Stimulated activated CD4-positive, alpha-beta T cell treated with anti-CD3 and anti-CD28 coated beads, TNF-alpha, amount 100 ng/mL, for 4 hours (primary cell): Measurements from ENCODE around the gene ETS2.
"Not testable (repeated sequence)": the region's sequence is repeated elsewhere in the genome, so short reads cannot be mapped to it uniquely, and the experiment has no call there.

ENCODE experiments used
- DNase-seq, 3 experiments: peaks; one replicate each; pipeline ENCODE4 v3.0.0-alpha.2; 2020; ENCODE audit warnings: low read depth in 3 of 3

ETS2 gene

DNA sequence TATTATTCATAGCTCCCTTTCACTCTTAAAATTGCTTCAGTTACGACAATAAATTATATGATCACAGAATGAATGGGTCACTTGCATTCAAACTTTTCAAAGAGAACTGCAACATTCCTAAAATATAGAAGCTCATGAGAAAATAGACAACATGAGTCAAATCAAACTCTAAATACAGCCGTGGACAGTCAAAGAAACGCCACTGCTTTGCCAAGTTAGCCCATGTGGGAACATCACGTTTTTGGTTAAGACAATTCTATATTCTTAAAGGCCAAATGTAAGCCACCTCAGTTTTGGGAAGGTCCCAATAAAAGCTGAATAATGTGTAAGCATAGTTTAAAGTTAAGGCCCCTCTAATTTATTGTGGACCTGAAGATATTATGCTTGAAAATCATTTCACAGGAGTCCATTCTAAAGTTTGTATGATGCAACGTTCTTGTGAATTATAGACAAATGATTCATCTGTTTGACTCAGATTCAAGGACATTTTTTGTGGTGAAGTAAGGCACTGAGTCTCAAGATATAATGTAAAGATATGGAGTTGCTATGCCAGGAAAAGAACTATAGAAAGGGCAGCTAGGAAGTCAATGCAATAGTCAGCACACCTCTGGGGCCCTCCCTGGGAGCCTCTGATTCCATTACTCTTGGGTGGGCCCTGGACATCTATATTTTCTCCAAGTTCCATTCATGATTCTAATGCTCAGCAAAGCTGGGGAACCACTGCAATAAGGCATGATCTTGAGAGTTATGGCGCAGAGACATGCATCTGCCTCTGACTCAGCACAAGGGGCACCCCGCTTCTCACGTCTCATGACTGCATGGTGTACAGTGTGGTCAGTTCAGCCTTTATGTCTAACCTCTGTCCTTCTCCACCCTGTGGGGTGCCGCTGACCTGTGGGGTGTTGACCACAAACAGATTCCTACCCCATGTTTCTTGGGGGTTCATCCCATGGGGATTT, 33.9 kb downstream of the ETS2 start:
- no peak for DNase-seq

DNA sequence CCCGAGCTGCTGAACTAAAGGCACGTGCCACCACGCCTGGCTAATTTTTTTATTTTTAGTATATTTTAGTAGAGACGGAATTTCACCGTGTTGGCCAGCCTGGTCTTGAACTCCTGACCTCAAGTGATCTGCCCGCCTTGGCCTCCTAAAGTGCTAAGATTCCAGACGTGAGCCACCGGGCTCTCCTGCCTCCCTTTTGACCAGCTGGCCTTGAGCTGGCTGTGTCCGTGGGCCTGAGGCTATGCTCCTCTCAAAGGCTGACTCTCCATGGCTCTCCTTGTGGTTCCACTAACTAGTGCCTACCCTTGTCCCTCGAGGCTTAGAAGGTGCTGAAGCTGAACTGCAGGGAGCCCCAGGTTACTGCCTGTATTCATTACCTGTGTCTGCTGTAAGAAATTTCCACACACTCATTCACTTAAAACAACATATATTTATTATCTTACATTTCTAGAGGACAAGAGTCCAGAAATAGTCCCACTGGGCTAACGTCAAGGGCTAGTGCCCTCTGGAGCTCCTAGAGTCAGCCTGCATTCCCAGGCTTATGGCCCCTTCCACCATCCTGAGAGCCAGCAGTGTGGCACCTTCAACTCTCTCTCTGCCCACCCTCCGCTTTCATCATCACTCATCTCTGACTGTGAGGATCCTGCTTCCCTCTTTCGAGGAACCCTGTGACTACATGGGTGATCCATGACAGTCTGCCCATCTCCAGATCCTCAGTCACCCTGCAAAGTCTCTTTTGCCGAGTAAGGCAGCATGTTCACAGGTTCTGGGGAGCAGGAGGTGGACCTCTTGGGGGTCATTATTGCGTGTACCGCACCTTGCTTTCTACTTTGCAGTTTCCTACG, 34.9 kb downstream of the ETS2 start:
- DNase-seq: no peak

DNA sequence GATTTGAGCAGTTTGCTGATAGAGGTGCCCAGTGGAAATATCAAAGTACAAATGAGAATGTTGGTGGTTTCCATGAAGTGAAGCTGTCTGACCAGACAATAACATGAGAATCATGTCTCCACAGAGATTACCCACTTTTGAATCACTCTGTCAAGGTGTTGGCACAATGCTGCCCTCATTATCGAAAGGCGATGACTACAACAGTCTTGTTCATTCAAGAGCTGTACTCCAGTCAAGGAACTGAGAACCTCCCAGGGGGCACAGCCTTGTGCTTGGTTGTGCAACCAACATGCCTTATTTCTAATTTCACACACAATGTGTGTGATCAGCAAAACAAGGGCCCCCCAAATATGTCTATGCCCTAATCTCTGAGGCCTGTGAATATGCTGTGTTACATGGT, 35.7 kb downstream of the ETS2 start:
- DNase-seq: no peak

DNA sequence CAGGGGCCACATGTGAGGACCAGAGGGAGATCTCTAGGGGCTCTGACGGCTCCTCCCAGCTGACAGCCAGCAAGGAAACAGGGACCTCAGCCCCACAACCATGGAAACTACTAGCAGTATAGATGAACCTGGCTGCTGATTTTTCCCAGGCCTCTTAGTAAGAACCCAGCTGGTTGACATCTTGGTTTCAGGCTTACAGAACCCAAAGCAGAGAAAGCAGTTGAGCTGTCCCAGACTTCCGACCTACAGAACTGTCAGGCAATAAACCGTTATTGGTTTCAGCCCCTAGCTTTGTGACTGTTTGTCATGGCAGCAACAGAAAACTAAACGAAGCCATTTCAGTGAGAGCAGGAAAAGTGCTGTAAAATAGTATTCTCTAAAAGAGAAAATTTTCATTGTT, 36.4 kb downstream of the ETS2 start:
- DNase-seq: no peak

DNA sequence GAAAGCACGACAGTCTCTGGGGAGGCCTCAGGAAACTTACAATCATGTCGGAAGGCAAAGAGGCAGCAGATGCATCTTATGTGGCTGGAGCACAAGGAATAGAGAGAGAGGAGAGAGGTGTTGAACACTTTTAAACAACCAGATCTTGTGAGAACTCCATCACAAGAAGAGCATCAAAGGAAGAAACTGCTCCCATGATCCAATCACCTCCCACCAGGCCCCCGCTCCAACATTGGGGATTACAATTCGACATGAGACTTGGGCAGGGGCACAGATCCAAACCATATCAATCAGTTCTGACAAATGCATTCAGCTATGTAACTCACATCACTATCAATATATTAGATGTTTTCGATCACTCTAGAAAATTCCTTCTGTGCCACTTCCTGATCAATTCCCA, 37.6 kb downstream of the ETS2 start:
- no peak for DNase-seq

DNA sequence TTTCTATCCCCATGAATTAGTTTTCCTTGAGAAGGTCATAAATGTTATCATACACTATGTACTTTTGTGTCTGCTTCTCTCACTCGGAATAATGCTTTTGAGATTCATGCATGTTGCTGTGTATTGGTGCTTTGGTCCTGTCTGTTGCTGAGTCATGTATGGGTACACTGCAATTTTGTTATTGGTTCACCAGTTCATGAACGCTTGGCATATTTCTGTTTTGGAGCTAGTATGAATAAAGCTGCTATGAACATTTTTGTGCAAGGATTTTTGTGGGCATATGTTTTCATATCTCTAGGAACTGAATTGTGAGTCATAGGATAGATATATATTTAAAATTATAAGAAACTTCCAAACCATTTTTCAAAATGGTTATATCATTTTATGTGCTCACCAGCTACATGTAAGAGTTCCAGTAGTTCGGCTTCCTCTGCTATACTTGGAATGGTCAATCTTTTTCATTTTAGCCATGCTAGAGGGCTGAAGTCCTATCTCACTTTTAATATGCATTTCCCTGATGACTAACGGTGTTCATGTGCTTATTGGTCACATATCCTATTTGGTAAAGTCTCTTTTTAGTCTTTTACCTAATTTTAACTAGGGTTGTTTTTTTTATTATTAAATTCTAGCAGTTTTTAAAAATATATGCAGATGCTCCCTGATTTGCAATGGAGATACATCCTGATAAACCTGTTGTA, 38.2 kb downstream of the ETS2 start:
- no peak for DNase-seq

DNA sequence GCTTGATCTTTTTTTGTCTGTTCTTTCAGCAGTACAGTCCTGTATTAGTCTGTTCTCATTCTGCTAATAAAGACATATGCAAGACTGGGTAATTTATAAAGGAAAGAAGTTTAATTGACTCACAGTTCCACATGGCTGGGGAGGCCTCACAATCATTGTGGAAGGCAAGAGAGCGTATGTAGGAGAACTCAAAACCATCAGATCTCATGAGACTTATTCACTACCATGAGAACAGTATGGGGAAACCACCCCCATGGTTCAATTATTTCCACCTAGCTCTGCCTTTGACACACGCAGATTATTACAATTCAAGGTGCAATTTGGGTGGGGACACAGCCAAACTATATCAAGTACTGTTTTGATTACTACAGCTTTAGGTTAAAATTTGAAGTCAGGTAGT, 39.6 kb downstream of the ETS2 start:
- not testable (repeated sequence) for DNase-seq

DNA sequence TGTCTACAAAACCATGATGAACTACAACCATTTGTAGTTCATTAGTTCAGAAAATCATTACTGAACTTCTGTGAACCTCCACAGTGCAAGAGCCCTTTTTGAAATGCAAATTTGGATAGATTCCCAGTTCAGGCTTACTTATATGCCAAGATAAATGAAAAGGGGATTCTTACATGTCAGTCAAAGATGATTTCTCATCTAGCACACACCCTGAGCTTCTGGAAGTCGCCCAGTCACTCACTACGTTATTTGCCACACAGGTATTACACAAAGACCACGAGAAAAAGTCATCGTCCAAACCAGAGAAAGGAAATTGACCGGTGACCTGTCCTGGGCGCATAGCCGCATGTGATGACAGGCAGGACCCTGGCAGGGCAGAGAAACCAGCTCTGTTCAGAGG, 41.8 kb downstream of the ETS2 start:
- no peak for DNase-seq

DNA sequence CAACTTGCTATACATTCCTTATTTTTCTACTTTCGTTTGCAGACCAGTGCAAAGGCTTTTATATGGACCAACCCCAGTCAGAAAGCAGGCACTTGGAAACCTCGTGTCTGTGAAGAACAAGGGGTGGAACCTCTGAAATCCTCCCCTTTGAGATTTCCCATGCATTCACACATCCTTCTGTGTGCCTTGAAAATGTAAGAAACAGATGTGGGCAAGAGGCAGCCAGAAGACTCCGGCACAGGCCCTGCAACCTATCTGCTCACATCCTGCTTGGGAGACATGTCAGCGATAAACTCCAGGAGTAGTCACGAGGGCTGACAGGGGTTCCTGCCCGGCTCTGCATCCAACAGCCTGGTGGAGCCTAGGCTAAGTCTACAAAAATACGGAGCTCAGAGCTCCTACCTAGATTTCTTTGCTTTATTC, 42.5 kb downstream of the ETS2 start:
- no peak for DNase-seq

DNA sequence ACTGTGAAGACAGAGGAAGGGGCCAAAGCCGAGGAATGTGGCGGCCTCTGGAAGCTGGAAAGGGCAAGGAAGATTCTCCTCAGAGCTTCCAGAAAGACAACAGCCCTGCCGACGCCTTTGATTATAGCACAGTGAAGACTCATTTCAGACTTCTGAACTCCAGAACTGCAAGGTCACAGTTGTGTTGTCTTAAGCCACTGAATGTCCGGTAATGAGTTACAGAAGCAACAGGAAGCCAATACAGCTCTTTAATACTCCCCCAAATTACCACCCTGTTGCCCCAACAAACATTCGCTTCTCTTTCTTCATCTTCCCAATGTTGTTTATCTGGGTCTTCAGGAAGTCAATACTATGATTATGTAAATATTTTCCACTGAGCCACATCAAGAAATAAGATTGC, 44.0 kb downstream of the ETS2 start:
- no peak for DNase-seq

DNA sequence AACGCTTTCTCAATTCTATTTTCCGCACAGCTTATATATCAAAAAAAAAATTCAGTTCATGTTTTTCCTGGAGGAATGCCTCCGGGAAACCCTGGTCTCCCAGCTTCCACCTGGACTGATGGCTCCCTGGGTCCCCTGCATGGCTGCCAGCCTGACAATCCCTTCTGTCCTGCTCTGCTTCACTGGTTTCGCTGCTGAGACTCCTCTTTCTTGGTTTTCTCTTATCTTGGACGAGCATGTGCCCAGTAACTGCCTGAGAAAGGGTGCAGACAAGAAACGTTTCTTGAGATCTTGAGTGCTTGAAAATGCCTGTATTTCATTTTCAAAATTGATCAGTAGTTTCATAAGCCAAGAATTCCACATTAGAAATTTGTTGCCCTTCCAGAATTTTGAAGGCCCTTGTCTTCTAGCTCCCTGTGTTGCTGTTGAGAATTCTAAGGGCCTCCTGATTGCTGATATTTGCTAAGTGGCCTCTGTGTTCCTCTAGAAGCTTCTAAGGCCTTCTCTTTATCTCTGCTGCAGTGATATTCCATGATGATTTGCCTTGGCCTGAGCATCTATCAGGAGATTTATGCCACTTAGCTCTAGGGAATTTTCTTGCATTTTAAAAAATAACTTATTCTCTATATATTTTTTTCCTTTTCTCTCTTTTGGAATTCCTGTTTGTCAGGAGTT, 44.7 kb downstream of the ETS2 start:
- no peak for DNase-seq

DNA sequence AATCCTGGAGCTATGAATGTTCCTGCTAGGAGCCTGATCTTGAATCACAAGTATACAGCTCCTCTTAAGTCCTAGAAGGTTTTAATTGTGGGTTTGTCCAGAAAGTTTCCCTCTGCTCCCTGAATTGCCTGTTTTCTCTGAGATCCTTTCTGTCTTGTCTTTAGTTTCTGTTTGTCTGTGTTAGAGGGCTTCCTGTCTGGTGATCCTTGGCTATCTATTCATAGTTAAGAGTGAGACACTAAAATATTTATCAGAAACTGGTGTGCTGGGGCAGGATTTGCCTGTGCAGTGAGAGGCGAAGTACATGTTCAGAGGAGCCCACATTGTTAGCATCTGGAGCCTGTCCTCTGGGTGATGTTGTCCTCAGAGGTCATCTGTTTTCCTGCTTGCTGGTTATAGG, 45.4 kb downstream of the ETS2 start:
- no peak for DNase-seq

DNA sequence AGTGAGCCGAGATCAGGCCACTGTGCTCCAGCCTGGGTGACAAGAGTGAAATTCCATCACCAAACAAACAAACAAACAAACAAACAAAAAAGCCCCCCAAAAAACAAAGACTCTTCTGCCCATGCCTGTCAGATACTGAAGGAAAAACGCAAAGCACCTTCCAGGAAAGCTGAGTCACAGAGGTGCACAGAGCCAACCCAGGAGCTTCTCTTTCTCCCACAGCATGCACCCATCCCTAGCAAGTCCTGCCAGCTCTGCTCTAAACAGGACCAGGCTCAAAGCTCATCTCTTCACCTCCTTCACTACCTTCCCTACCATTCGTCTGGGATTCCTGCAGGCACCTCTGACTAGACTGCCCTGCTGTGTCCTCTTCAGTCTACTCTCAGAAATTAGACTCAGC, 46.5 kb downstream of the ETS2 start:
- no peak for DNase-seq

DNA sequence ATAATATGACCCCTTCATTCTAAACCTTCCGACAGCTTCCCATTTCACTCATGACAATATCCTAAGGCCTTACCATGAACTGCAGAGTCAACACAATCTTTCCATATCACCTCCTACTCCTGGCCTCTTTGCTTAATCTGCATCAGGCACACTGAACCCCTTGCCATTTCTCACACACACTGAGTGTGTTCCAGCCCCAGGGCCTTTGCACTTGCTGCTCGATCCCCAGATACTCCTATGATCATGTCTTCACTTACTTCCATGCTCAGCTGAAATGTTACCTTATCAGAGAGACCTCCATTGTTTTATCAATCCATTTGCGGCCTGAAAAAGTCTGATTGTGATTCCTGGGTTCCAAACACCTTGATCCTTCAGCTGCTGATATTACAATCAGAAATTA, 47.0 kb downstream of the ETS2 start:
- DNase-seq: no peak

DNA sequence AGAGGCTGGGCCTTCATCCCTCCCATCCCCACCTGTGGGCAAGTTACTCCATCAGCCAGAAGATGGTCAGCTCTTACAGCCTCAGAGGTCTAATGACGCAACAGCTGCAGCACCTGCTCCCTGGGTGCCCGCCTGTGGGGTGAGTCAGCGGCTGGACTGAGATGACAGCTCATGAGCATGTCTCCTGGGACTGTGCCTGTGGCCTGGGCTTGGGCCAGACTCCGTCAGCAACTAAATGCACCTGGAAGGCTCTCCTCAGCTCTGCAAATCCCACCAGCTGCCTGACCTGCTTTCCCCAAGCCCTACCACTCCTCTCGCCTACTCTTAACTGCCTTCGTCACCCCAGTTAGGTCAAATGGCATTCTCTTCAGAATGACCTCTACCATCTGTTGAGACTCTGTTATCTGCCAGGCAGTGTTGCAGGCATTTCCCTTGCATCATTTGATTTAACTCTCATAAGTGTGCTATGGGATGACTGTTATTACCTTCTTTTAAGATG, 47.7 kb downstream of the ETS2 start:
- no peak for DNase-seq

DNA sequence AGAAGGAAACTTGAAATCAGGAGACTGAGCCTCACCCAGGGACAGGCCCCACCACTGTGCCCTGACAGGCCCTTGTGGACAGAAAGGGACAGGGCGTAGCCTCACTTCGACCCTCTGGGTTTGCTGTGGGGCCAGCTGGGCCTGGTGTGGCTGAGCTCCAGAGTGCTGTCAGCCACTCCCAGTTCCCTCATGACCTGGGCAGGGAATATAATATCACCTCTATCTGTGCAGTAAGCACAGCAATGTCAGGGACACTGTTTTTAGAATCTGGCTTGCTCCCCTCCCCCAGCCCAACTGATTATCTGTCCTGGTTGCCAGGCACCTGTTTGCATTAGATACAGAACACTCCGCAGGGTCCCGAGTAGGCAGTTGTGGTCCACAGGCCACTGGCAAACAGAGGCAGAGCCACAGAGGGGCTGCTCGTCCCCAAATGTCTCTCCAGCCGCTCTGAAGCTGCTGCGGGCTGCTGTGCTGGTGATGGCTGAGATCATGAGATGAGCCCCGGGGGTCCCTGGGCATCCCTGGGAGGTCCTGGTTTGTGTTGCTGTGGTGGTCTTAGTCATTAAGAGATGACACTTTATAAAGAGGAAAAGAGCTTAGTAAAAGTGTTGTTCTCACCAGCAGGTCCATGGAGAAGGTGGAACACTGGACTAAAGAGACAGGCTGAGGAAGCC, 51.6 kb downstream of the ETS2 start:
- no peak for DNase-seq

DNA sequence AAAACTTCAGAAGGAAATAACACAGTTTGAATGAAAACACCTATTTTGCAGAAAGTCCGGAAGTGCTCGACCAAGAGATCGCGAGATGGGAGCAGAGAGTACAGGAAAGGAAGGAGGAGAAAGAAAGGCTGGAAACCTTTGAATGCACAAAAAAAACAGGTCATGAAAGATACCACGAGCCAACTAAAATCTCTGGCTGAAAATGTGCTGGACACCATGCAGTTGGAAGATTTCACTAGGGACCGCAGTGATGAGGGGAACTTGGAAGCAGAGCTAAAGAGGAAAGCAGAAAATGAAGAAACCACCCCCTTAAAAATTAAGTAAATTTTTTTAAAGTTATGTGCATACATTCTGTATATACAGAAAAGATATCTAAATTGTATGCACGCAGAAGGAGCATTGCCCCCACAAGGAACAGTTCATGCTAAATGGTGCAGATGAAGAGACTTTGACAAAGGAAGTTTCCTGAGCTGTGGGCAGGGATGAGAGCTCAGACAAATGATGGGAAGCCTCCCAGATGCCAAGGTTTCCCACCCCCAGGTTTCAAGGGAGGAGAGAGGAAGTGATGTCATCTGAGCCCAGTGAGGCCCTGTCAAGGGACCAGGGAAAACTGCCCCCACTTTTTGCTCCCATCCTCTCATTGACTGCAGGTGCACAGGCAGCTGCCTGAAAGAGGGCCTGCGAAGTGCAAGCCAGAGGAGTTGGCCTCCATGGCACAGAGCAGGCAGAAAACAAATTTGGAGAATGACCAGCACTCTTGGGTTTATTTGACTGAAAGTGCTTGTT, 52.5 kb downstream of the ETS2 start:
- DNase-seq: no peak

DNA sequence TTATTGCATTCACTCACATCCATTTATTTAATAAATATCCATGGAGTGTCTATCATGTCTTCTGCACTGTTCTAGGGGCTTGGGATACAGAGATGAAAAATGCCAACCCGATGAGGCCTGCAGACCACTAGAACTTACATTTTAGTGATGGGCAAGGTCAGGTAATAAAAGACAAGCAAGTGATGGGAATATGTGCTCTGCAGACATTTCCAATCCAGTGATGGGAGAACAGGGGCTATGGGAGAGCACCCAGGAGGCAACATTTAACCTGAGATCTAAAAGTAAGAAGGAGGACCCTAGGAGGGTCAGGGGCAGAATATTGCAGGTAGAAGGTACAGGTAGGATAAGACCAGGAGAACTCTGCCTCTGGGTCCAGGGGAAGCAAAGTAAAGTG, 53.1 kb downstream of the ETS2 start:
- DNase-seq: no peak

DNA sequence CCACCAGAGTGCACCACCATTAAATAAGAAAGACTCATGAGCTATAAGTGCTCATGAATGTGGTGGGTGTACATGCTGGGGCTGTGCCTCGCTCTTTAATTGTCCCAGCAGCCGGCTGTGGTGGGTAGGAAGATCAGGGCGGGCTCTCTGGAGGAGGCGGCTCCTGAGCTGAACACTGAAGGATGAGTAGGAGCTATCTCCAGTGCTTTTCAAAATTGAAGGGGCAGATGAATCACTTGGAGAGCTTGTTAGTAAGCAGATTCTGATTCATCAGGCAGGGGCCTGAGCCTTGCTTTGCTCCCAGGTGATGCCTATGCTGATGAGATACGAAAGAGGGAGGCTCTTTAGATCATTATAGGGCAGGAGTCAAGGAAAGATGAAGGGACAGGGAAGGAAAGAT, 54.1 kb downstream of the ETS2 start:
- DNase-seq: no peak

DNA sequence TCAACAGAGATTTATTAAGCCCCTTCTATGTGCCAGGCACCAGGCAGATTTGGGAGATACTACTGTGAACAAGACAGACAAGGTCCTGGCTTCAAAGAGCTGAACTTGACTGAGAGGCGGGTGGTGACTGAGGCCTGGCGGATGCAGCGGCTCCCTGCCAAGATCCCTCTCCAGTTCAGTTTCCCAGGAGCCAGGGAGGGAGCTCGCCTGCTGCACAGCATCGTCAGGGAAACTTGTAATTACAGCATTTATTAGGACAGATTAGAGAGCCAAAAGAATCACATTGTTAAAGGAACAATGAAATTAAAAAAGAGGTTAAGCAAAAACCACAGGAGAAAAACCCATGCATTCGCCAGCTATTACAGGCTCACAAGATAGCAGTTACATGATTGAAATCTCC, 55.3 kb downstream of the ETS2 start:
- DNase-seq: no peak
